K562 (cell line): ENCODE measurements around the gene SNRNP70. TPM values are rescaled to one million over a fixed set of nuclear protein-coding genes. Genes with fewer than 3 reads are reported as not detected.
A peak's percentile ranks its signal among the peaks of the same experiment; 100 is the strongest.

Experiments used
- ATAC-seq: fragments of 200-7000 bp; cut with Tn5 transposase; 3 replicates; pipeline ENCODE4 v1.9.1; 2020; ENCODE audit warnings: moderate library complexity
- BruUV-seq: library from RNA; stranded (reverse); fragments of 400-500 nt; replicated peaks from 2 replicates; lab custom pipeline; 2021; lab: Mats Ljungman, UMichigan
- CTCF ChIA-PET: fragments of 300-600 bp; formaldehyde crosslinking; extraction: SDS; loops from one replicate; lab custom pipeline; 2021; ENCODE audit warnings: low intra/inter-chr PET ratio; lab: Yijun Ruan, JAX
- POLR2A ChIA-PET: fragments of 300-600, 350-650 bp; sonication (Branson Sonifier 250); formaldehyde crosslinking; extraction: SDS; loops from one replicate; lab custom pipeline; 2021; ENCODE audit warnings: antibody characterized with exemption, inconsistent platforms; lab: Yijun Ruan, JAX
- DNase-seq, 4 experiments: peaks; one replicate each; pipeline versions ENCODE4 v3.0.0 to v3.0.0-alpha.2; 2011 to 2018; ENCODE audit warnings: low spot score in 3 of 4, mixed read lengths in 3 of 4; ENCODE audit errors: extremely low read depth in 1 of 4
- FAIRE-seq: peaks from 2 replicates; lab custom pipeline; 2011; peaks lifted over from hg19 to GRCh38; lab: Jason Lieb, UNC
- H2AFZ ChIP-seq: 2 replicates; pipeline ENCODE4 v1.6.0; 2011; ENCODE audit warnings: low read depth, low read length, control low read depth, inconsistent platforms
- H3K27ac ChIP-seq: fragments of 200-600 bp; 3 replicates; pipeline ENCODE4 v1.8.0; 2011; ENCODE audit warnings: low read depth, mild to moderate bottlenecking, control low read depth, inconsistent platforms, low read length, moderate library complexity, mixed read lengths; ENCODE audit errors: extremely low read depth
- H3K27me3 ChIP-seq, 2 experiments: fragments of 300-600 bp in 1 of 2; 2 replicates in 1 of 2; 3 replicates in 1 of 2; pipeline versions ENCODE4 v1.6.0 to v1.8.0; 2011; ENCODE audit warnings: inconsistent platforms in 2 of 2, low read length in 2 of 2, mild to moderate bottlenecking in 1 of 2, mixed read lengths in 1 of 2, moderate library complexity in 1 of 2; ENCODE audit not compliant: control insufficient read depth in 2 of 2, insufficient read depth in 2 of 2
- H3K36me3 ChIP-seq: fragments of 300-600 bp; 3 replicates; pipeline ENCODE4 v1.8.0; 2011; ENCODE audit warnings: mild to moderate bottlenecking, low read length, inconsistent platforms; ENCODE audit not compliant: control insufficient read depth, insufficient read depth
- H3K4me1 ChIP-seq, 2 experiments: fragments of 200-600 bp in 1 of 2; replicated peaks in 1 of 2; 2 replicates in 1 of 2; 3 replicates in 1 of 2; pipeline versions ENCODE4 v1.5.1 to v1.8.0; 2011; ENCODE audit warnings: inconsistent platforms in 2 of 2, low read length in 2 of 2, mild to moderate bottlenecking in 1 of 2, mixed read lengths in 1 of 2, moderate library complexity in 1 of 2; ENCODE audit not compliant: control insufficient read depth in 2 of 2, insufficient read depth in 2 of 2
- H3K4me2 ChIP-seq: 2 replicates; pipeline ENCODE4 v1.6.1; 2011; ENCODE audit warnings: low read length, control low read depth, inconsistent platforms, mixed read lengths; ENCODE audit not compliant: insufficient read depth
- H3K4me3 ChIP-seq: fragments of 200-600 bp; sonication (generic), shearing (Covaris generic); 2 replicates; pipeline ENCODE4 v1.5.1; 2016; ENCODE audit warnings: control low read depth, inconsistent platforms
- H3K79me2 ChIP-seq: fragments of 200-600 bp; 3 replicates; pipeline ENCODE4 v1.8.0; 2011; ENCODE audit warnings: low read length, inconsistent platforms; ENCODE audit not compliant: control insufficient read depth, insufficient read depth
- H3K9ac ChIP-seq, 2 experiments: 2 replicates each; pipeline versions ENCODE4 v1.6.0 to v1.6.1; 2011; ENCODE audit warnings: low read depth in 2 of 2, low read length in 2 of 2, control low read depth in 1 of 2, inconsistent platforms in 1 of 2, mild to moderate bottlenecking in 1 of 2, mixed read lengths in 1 of 2; ENCODE audit not compliant: insufficient read depth in 1 of 2
- H3K9me1 ChIP-seq: one replicate; pipeline ENCODE4 v1.6.0; 2011; ENCODE audit warnings: inconsistent platforms, mild to moderate bottlenecking, low read length, moderate library complexity; ENCODE audit not compliant: control insufficient read depth, insufficient read depth
- H3K9me3 ChIP-seq: replicated peaks from 2 replicates; pipeline ENCODE4 v1.5.1; 2011; ENCODE audit warnings: low read depth, low read length, inconsistent platforms; ENCODE audit not compliant: control insufficient read depth, insufficient read depth
- H4K20me1 ChIP-seq: replicated peaks from 2 replicates; pipeline ENCODE4 v1.6.1; 2011; ENCODE audit warnings: low read length, inconsistent platforms, mixed read lengths; ENCODE audit not compliant: control insufficient read depth, insufficient read depth
- KLF13 ChIP-seq: fragments of 450-650 bp; IDR thresholded peaks from 2 replicates; pipeline ENCODE4 v1.6.1; 2016; ENCODE audit warnings: missing genetic modification characterization, low read depth, mild to moderate bottlenecking, missing compliant biosample characterization, moderate library complexity, borderline replicate concordance
- MAX ChIP-seq: sonication (generic); formaldehyde crosslinking; IDR thresholded peaks from 2 replicates; pipeline ENCODE4 v1.9.0; 2022; ENCODE audit warnings: mild to moderate bottlenecking, missing genetic modification reagents
- PBX2 ChIP-seq, 2 experiments: IDR thresholded peaks in 1 of 2; conservative IDR thresholded peaks in 1 of 2; 2 replicates each; pipeline ENCODE4 v1.6.1; 2016; ENCODE audit warnings: low read depth in 2 of 2, mild to moderate bottlenecking in 1 of 2, missing compliant biosample characterization in 1 of 2, missing genetic modification characterization in 1 of 2, moderate library complexity in 1 of 2
- ZNF263 ChIP-seq: sonication (generic); formaldehyde crosslinking; IDR thresholded peaks from 2 replicates; pipeline ENCODE4 v1.8.0; 2022; ENCODE audit warnings: mild to moderate bottlenecking, missing genetic modification reagents, borderline replicate concordance
- ZNF518B ChIP-seq: fragments of 250-450 bp; sonication (Bioruptor Pico); IDR thresholded peaks from 2 replicates; pipeline ENCODE4 v1.5.0; 2021; ENCODE audit warnings: mild to moderate bottlenecking, moderate library complexity
- ZNF780A ChIP-seq: fragments of 250-450 bp; sonication (Bioruptor Pico); IDR thresholded peaks from 2 replicates; pipeline ENCODE4 v1.5.0; 2021; ENCODE audit warnings: mild to moderate bottlenecking
- WGBS: fragments of 100-300 bp; shearing (Covaris generic); methylation state at CpG from one replicate; pipeline ENCODE4 v1.1.6; 2016; ENCODE audit warnings: low coverage, mixed read lengths; ENCODE audit not compliant: insufficient coverage; ENCODE audit errors: missing lambda C conversion rate; 5-methylcytosine and 5-hydroxymethylcytosine counted together
- in situ Hi-C: fragments of 300-500 bp; cut with MboI; formaldehyde crosslinking; loops from 4 replicates; pipeline ENCODE4 v1.15.0; 2018; ENCODE audit warnings: inconsistent platforms, mixed read lengths
- intact Hi-C: fragments of 100-400 bp; cut with micrococcal nuclease; formaldehyde crosslinking; loops from 2 replicates; pipeline ENCODE4 v1.14.2; 2022
- polyA plus RNA-seq, 8 experiments: library from polyadenylated mRNA; depleted of rRNA in 4 of 8; stranded (reverse) in 5 of 8; unstranded in 3 of 8; fragments of >200 nt; fragmentation: Nextera tagmentation in 2 of 8; fragmentation: Illumina TruSeq in 1 of 8; extraction: Ambion mirVana in 2 of 8; extraction: Trizol in 1 of 8; gene quantifications; 2 replicates each; pipeline versions ENCODE4 v1.2.1 to v1.2.3, GENCODE V29; 2011 to 2014; ENCODE audit warnings: inconsistent platforms in 1 of 8, missing spikeins in 1 of 8
- total RNA-seq, 7 experiments: library from RNA; depleted of rRNA in 6 of 7; stranded (reverse); fragments of >200 nt in 6 of 7; fragmentation: Illumina TruSeq in 2 of 7; extraction: Trizol in 2 of 7; gene quantifications; 2 replicates each; pipeline versions ENCODE4 v1.2.1 to v1.2.3, GENCODE V29; 2011 to 2021; ENCODE audit warnings: low replicate concordance in 1 of 7

Gene SNRNP70
- total and polyA plus RNA-seq, 9 of the 15 experiments (the other 6 are each of a cell fraction or from before 2014, with no cell fraction given), result 2.8 to 496 (median 136) TPM

- CTCF ChIA-PET, result no interaction called here
- Histone ChIP-seq H3K4me3 (no peak overlapping the region), H4K20me1 (no peaks in the 10 kb centered on the region), H3K4me1 (peaks cover 16 to 44% of the 10 kb centered on the region in 2 experiments), H3K9me1 (no peaks in the 10 kb centered on the region), H3K79me2 (peaks cover 16% of the 10 kb centered on the region; the same call in 2 of the 3 replicates), H3K27me3 (no peaks in the 10 kb centered on the region), H3K4me2 (no peak overlapping the region), H3K27ac (no peak overlapping the region), H3K9ac (peak overlapping the region in 1 of 2 experiments; percentile 73; a peak in 1 of 4 replicates), H3K9me3 (no peaks in the 10 kb centered on the region), H2AFZ (0 out of 2 replicates have a peak overlapping the region, but pooled peaks have one; percentile 24), H3K36me3 (peaks cover 4% of the 10 kb centered on the region; the same call in 2 of the 3 replicates)
- peak in 1 of 4 experiments; percentile 9 for DNase-seq
- intact Hi-C loops, result no loop called here
- ATAC-seq, result no peak
- FAIRE-seq, result no peak
- BruUV-seq, result no TSS peak
- no peak for TF ChIP-seq KLF13 (tag)
- no peak for TF ChIP-seq ZNF263 (CRISPR knock-in tag)
- no peak for TF ChIP-seq PBX2 (CRISPR knock-in tag; IDR thresholded peaks at IDR 0.05; ENCODE audit: low read depth)
- TF ChIP-seq PBX2 (tag; conservative IDR thresholded peaks at IDR 0.05; ENCODE audit: low read depth), result no peak
- TF ChIP-seq ZNF780A (CRISPR knock-in tag), result no peak
- no peak for TF ChIP-seq MAX
- TF ChIP-seq ZNF518B (CRISPR knock-in tag), result no peak
- 64% methylated on average over 10 of the region's 23 CpGs for WGBS
- POLR2A ChIA-PET, result interaction anchor here (0.6 kb wide), 3 partner anchors 19 to 798 kb away, joined by 3 to 6 read pairs (median 3); no protein-coding TSS in a partner anchor
- in situ Hi-C loops, result no loop called here
Measured at GRCh38 chr19:49125025-49125731, 39.9 kb downstream of the SNRNP70 start.
